HTERT RPE-1 (cell line): Measurements from ENCODE around the gene RNF183.

Source experiments
- in situ Hi-C: fragments of 300-500 bp; cut with MboI; formaldehyde crosslinking; loops from 4 replicates; pipeline ENCODE4 v1.14.3; 2020; ENCODE audit warnings: low sequenced_read_pairs

RNF183 gene, protein sequence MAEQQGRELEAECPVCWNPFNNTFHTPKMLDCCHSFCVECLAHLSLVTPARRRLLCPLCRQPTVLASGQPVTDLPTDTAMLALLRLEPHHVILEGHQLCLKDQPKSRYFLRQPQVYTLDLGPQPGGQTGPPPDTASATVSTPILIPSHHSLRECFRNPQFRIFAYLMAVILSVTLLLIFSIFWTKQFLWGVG

GRCh38 chr9:113302792-113303418, at the start of gene RNF183:
TSS of gene RNF183 (minus strand) at chr9:113303376. CDS start at chr9:113298184, 5,192 bp downstream.
- in situ Hi-C loops, result no loop called here

- in situ Hi-C loops, result no loop called here
Measured at GRCh38 chr9:113352411-113352810, 49.2 kb upstream of the RNF183 start.

DNA sequence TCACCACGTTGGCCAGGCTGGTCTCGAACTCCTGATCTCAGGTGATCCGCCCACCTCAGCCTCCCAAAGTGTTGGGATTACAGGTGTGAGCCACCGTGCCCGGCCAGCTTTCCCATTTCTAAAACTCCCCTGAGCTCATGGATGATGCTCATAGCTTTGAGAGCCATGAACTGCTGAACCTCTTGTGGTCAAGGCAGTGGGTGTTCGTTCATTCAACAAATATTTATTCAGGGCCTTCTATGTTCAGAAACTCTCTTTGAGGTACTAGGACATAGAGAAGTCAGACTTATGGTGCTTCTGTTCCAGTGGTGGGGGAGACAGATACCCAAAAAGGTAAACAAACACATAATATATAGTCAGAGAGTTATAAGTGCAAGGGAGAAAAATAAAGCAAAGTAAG, 48.8 kb upstream of the RNF183 start:
- in situ Hi-C loops, result no loop called here

- in situ Hi-C loops, result no loop called here
Measured at GRCh38 chr9:113350937-113351336, 47.8 kb upstream of the RNF183 start.

DNA sequence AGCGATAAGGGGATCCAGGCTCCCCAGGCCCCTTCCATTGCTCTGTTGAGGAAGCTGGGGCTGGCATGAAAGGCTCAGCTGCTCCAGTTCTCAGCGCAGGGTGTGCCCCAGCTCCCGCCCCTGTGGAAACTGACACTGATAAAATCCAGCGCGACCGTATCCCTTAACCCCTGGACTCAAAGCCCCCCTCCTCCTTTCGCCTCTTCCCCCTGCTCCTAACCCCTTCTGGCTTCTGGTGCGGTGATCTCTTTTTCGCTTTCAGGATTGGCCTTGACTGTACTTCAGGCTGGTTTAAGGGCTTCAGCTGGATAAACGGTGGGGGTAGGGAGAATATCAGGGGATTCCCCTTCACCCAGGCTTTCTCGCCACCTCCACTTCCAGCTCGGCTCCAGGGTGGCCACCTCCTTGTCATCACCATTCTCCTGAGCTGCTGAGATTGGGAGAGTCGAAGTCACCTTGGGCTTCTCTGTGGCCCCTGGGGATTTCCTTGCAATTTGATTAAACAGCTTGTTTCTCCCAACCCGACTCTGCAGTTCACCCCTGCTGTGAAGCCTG, 47.0 kb upstream of the RNF183 start:
- in situ Hi-C loops, result no loop called here

DNA sequence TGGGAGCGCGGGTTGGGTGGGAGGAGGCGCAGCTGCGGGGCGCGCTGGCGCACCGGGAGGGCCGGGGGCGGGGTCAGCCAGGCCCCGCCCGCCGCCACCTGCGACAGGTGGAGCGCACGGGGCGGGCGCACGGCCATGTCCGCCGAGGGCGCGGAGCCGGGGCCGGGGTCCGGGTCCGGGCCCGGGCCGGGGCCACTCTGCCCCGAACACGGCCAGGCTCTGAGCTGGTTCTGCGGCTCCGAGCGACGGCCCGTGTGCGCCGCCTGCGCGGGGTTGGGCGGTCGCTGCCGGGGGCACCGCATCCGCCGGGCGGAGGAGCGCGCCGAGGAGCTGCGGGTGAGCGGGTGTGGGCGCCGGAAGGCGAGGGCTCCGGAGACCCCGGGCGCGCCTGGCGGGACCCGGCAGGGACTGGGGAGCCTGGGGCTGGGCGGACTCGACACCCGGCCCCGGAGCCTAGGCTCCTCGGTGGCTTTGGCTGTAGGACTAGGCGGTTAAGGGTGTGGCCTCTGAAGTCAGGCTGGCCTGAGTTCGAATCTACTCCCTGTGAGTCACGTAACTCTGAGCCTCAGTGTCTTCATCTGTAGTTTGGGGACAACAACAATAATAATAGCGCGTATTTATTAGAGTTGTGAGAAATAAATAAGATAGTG, 46.4 kb upstream of the RNF183 start, which contains the start of gene BSPRY:
Gene BSPRY (plus strand): TSS at position 97 of the 650 bp plus-strand sequence. CDS start 39 bp downstream, at position 136.
- in situ Hi-C loops, result no loop called here

GRCh38 chr9:113349066-113349444, 45.9 kb upstream of the RNF183 start:
- in situ Hi-C loops, result no loop called here

DNA sequence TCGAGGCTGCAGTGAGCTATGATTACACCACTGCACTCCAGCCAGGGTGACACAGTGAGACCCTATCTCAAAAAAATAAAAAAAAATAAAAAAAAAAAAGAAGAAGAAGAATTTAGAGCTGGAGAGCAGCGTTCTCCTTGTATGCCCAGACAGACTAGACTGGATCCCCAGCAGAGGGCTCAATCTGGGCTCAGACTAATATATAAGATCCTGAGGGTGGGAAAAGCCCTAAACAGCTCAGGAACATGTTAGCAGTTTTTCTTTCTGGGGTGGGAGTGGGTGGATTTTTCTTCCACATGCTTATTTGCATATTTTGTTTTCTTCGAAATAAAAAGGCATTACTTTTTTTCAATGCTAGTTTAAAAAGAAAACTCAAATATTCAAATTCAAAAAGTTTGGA, 45.3 kb upstream of the RNF183 start:
- in situ Hi-C loops, result no loop called here

DNA sequence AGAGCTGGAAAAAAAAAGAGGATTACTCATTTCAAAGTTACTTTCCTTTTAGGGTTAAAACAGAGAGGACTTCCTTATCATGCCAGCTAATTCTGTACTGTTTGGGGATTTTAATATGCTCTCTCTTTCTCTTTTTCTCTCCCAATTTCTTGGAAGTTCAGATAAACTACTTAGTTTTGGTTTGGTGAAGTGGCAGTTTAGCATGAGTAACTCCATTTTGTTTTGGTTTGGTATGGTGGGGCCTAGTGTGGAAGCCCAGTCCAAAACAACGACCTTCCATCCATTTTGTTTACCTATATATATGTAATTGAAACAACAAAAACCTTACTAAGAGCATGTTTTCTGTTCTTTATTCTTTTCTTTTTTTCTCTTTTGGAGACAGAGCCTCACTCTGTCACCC, 42.5 kb upstream of the RNF183 start:
- in situ Hi-C loops, result no loop called here

GRCh38 chr9:113345190-113345589, 42.0 kb upstream of the RNF183 start:
- in situ Hi-C loops, result no loop called here

DNA sequence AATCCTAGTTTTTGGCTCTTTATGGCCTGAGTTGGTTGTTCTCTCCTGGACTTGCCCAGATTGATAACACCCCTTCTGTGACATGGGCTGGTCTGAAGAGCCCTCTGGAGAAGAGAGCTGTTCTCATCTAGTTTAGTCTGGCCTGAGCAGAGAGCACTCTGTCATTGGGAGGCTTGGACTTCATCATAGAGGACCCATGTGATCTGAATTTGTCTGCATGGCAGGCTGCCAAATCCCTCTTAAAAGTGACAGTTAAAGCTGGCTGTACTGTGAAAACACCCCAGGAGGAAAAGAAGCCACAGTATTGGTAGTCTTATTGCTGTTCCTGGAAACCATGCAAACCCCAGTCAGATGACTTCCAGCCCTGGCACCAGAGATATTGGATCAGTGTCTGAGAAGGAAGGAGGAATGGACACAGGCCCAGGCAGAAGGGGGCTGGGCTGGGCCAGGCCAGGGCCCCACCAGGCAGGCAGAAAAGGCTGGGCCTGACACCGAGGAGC, 40.6 kb upstream of the RNF183 start:
- in situ Hi-C loops, result no loop called here

- in situ Hi-C loops, result no loop called here
Measured at GRCh38 chr9:113341712-113342410, 38.7 kb upstream of the RNF183 start.

DNA sequence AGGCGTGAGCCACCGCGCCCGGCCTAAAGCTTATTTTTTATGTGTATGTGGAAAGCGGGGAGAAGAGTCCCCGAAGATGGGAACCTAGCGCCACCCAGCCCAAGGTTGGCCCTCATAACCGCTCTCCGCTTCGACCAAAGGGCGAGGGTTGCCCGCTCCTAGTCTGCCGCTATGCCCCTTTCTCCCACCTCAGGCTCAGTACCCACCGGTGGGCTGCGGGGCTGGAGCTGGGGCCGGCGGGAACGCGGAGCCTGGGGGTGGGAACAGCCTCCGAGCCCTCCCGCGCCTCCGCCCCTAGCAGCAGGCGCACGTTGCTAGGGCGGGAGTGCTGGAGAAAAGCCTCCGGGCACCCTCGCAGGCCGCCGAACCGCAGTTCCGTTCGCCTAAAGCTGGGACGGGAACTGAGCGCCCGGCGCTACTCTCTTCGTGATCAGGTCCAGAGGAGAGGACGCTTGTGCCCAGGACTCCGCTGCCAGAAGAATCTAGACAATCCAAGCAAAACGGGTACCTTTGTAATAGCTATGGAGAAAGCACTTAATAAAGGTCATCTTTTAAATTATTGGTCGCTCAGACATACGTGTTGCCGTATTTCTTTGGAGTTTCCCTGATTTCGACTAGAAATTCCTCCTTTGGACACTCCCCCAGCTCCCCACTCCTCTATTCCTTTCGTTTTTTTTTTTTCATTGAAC, 37.0 kb upstream of the RNF183 start, which contains the start of gene WDR31:
Gene WDR31 (minus strand): TSS at position 265 of the 689 bp plus-strand sequence. CDS start 8,253 bp downstream, outside the sequence.
- in situ Hi-C loops, result no loop called here

DNA sequence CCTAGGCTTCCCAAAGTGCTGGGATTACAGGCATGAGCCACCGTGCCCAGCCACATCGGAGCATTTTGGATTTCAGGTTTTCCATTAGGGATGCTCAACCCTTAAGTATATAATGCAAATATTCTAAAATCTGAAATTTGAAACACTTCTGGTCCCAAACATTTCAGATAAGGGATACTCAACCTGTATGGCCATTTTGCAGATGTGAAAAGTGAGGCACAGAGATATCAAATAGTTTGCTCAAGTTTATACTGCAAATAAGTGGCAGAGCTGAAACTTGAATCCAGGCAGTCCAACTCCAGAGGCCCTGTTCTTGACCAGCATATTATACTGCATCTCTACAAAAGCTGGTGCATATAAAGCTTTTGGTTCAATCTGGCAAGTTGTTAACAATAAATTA, 34.5 kb upstream of the RNF183 start:
- in situ Hi-C loops, result no loop called here

GRCh38 chr9:113331780-113332179, 28.6 kb upstream of the RNF183 start:
- in situ Hi-C loops, result no loop called here

DNA sequence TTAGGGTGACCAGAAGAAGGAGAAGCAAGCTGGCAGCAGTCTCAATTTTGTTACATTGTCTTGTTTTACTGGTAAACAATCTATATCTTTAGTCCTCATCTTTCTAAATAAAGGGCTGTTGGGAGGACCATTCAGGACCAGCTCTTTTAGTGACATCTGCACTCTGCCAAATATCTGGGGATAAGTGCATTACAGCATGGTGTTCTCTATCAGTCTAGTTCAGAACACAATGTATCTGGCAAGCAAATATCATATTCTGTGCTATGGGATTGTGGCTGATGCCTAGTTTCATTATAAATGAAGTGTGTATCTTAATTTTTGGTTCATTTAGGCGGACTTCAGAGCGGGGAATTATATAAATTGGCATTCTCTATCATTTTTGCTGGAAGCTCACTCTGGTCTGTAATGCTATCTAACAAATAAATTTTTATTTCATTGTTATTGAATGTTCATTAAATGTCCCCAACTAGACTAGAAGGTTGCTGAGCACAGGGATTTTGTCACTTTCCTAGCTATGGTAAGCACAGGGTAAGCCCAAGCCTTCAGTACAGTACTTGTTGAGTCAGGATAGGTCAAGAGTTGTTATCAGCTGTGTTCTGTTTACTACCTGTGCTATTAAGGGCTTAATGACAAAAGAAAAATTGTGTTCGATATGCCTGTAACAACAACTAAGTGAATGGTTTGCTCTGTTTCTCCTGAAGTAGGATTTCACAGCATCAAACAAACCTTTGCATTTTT, 25.0 kb upstream of the RNF183 start:
- in situ Hi-C loops, result no loop called here

- in situ Hi-C loops, result no loop called here
Measured at GRCh38 chr9:113326230-113326629, 23.1 kb upstream of the RNF183 start.

GRCh38 chr9:113322671-113323070, 19.5 kb upstream of the RNF183 start:
- in situ Hi-C loops, result no loop called here

- in situ Hi-C loops, result no loop called here
Measured at GRCh38 chr9:113320051-113320450, 16.9 kb upstream of the RNF183 start.

GRCh38 chr9:113319054-113319453, 15.9 kb upstream of the RNF183 start:
- in situ Hi-C loops, result no loop called here
